GM21515 (cell line): Measurements from ENCODE around the gene PTPRD.

Experiments used
- ATAC-seq: cut with Tn5 transposase; IDR thresholded peaks from one replicate; pipeline ENCODE4 v1.9.1; 2021; ENCODE audit not compliant: unreplicated experiment

Gene PTPRD

DNA sequence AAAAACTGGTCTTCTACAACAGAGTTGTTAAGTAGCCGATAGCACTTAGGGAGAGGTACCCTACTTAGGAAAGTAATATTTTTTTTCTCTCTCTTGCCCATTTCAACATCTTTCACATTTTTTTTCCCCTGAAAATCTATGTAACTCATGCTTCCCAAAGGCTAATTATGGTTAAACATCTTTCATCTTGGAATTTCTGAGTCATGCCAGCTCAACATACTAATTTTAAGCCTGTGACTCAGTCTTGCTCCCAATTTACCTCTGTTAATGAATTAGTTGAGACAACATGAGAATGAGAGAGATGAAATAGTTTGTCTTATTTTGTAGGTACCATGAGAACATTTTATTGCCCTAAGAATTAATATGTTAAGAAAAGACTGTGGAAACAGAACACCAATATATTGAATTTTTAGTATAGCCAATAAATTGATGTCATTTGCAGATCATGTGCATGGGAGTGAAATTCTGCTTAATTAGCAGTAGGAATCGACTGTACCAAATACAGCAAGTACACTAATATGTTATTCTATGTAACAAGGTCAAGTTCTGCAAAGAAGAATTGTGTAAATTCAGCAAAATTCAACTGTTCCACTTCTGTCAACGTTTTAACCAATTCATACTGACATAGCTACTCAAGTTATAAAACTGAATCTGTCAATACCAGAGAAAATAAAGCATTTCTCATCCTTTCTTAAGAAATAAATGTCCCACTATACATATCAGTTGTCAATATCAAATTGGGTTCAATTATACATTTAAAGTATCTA, 550.0 kb downstream of the PTPRD start:
- no peak for ATAC-seq

DNA sequence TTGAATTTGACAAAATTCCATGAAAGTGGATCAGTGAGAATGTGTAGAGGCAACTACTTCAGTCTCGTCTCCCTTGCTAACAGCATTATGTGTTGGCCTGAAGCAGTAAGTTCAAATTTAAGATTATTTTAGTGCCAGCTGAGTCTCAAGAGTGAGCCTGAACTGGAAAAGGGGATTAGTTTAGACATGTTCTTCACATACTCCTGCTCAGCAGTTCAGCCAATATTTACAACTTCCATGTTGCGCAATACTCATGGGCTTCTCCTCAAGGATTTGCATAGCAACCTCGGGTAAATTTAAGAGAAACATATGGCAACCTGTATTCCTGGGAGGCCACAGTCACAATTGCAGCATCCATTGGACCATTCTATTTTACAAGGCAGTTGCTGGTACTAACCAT, 553.8 kb downstream of the PTPRD start:
- no peak for ATAC-seq

DNA sequence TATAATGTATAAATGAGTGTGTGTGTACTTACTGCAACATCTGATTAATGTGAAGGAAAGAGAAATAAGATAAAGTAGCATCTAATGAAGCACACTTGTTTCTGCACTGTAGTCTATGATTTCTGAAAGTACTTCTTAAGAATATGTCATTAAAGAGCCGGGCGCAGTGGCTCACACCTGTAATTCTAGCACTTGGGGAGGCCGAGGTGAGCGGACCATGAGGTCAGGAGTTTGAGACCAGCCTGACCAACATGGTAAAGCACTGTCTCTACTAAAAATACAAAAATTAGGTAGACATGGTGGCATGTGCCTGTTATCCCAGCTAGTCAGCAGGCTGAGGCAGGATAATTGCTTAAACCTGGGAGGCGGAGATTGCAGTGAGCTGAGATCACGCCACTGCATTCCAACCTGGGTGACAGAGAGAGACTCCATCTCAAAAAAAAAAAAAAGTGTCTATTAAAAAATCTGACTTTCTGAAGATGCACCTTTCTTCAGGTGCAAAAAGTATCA, 556.9 kb downstream of the PTPRD start:
- ATAC-seq: no peak

DNA sequence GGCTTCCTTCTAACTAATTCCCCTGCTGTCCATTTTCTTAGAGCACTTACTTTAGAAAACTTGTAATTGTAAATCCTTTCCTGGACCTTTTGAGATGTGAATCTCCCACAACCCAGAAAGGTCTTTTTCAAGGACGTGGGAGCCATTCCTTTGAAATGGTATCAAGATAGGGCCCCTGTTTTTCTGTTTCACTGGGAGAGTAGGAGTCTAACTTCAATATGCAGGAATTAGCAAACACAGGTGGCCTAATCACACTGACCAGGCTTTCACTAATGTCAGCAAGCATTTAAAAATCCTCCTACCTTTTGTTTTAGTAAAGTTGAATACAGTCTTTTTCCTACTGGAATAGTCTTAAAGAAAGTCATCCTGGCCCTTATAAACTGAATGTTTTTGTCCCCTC, 558.3 kb downstream of the PTPRD start:
- no peak for ATAC-seq

DNA sequence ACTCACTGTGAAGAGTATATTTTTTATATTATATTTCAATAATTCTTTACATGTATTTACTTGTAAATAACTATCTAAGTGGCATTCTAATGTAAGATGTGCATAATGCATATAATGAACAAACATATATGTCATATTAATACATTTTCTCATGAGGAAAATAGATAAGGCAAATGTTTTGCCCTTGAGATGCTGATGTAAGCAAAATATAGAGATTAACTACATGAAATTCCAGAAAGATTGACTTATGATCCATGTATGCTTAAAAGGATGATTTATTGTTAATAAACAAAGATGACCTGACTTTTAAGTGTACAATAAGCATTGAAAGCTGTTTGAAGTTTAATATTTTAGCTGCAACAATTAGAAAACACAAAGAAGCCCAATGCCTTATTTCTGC, 559.9 kb downstream of the PTPRD start:
- no peak for ATAC-seq

DNA sequence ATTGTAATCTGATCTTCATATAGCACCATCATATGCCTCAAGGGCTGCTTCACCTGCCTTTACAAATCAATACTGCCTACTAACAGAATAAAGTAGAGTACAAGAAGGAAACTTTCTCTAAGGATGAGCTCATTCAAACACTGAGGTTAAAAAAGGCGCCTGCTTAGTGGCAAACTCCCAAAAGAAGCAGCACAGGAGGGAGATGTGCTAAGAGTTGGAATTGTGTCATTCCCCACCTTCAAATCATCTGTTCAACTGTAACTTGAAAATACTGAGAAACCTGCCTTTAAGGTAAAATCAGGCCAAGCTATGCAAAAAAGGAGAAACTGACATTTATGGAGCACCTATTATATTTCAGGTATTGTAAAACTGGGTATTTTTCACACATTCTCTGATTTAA, 560.6 kb downstream of the PTPRD start:
- ATAC-seq: no peak

DNA sequence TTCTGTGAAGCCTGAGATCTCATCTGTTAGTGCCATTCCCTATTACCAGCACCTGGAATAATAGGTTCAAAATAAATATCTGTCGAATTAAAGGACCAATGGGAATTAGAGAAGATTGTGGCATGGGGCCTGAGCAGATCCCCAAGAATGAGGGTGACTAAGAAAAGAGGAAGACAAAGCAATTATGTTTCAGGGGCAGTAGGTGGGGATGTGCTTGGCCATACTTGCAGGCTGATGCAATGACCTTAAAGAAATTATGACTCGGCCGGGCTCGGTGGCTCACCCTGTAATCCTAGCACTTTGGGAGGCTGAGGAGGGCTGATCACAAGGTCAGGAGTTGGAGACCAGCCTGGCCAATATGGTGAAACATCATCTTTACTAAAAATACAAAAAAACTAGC, 562.8 kb downstream of the PTPRD start:
- ATAC-seq: no peak

DNA sequence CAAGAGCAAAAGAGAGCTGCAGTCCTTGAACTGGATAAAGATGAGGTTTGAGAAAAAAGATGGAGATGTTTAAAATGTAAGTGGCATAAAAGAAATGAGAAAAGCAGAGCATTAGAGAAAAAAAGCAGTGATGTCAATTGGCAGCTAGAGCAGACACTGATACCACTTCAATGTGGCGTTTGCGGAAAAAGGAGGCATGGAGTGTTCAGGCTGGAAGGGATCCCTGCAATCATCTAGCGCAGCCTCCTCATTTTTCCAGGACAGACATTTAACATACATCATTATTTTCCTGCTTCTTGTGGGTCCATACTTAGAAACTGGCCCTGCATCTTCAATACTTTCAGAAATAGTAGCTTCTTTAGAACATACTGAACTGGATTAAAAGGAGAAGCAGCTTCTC, 563.8 kb downstream of the PTPRD start:
- no peak for ATAC-seq

DNA sequence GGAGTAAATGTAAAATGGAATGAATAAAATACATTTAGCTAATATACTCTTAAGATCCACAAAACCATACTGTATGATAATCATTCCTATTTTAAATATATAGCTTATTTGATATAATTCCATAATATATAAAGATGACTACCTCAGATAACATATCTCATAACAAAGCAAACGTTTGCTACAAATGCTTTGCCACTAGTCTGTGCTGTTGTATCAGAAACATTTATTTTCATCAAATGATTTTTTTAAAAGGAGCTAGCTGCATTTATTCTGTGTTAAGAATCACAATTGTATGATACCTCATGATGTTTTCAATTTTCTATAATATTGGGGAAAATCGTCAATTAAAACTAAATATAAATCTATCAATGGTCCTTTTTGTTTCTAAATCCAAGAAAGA, 567.2 kb downstream of the PTPRD start:
- no peak for ATAC-seq

DNA sequence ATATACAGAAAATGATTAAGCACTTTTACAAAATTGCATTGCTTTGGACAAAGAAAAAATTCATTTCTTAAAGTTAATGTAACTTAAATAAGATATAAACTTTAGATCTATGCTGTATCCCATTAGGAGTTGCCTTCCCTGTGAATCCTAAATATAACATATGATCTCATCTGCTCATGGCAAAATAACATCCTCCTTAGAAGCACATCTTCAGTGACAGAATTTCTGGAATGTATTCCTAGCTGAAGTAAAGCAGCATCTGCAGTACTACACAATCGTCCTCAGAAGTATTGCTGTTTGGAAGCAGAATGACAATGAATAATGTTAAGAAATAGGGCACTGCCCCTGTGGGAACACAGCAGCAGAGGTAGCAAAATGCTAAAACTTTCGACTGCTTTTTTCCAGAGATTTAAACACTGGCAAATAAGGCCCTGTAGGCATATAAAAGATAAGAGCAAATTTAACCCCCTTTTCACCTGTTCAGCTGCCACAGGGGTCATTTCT, 571.0 kb downstream of the PTPRD start:
- ATAC-seq: no peak

DNA sequence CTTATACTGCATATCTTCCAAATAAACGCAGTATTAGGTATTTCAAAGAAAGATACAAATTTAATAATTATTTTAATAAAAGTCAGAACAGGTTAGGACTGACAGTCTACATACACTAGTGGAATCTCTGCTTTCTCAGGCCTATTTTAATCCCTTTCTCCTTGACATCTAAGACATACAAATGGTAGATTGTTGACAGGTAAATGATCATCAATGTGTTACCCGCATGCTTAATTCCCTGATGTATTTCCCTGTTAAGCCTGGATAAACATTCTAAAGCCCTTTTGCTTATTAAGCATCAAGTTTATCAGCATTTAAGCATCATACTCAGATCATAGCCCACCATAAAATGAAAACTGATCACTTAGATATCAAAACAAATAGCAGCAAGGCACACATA, 576.7 kb downstream of the PTPRD start:
- ATAC-seq: no peak

DNA sequence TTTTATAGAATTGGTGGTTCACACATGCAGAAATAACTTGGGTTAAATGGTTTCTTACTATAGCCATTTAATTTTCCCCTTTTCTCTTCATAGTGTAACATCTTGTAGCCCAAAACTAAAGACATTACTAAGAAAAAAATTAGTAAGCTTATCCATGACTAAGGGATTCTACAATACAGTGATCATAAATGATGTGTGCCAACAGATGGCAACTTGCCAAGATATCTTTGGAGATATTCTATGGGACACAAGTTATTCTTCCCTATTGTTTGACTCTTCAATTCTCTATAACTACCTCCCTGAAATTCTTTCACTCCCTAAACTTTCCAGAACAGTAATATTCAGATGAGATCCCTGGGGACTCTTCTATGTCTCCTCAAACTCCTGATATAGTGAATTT, 580.6 kb downstream of the PTPRD start:
- ATAC-seq: no peak

DNA sequence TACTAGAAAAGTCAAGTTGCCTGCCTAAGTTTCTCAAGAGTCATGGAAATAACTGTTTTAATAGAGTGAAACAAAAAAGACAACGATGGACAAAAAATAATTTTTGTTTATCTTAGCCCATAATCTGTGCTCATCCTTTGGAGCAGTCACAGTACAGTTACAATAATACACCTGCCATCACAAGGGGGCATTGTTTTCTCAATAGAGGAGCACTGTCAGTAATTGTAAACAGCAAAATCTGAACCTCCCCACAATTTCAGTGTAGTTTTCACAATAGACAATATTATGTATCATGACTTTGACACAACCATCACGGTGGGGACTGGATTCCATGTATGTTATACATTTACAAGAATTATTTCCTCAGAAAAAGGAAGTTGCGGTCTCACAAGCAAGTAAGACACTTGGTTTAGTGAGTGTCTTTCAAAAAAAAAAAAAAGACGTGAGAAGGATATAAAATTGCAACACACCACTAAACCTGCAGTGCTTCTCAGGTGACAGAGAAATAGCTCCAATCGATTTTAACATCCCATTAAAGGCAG, 586.3 kb downstream of the PTPRD start:
- no peak for ATAC-seq

DNA sequence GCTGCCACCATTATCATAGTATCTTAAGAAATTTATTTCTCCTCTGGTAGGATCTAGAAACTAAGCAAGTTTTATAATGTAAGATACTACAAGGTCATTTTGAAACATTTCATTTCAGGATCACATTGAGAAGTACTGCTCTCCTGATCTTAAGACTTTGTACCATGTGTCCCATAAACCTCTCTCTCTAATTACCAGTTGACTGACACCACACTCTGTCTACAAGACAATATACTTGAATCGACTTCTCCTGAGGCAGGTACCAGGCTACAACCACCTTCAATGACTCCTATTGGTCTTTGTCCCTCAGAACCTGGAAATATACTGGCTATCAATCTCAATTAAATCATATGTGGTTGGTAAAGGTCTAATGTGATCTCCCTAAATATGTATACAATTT, 597.0 kb downstream of the PTPRD start:
- no peak for ATAC-seq

DNA sequence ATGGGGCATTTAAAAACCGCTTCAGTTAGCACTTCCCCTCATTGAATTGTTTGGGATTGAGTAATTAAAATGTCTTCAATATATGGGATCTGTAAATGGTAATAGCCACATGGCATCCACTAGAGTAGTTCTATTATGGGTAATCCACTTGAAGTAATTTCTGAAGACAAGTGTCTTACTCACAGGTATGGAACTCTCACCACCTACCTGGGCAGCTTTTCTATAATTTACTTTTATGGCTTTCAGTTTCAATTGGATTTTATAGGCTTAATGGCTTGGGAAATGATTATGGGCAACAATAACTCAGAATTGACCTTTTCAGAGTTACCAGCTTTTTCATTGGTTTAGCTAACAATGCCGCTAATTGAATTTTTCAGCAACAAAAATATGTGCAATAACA, 597.9 kb downstream of the PTPRD start:
- no peak for ATAC-seq

DNA sequence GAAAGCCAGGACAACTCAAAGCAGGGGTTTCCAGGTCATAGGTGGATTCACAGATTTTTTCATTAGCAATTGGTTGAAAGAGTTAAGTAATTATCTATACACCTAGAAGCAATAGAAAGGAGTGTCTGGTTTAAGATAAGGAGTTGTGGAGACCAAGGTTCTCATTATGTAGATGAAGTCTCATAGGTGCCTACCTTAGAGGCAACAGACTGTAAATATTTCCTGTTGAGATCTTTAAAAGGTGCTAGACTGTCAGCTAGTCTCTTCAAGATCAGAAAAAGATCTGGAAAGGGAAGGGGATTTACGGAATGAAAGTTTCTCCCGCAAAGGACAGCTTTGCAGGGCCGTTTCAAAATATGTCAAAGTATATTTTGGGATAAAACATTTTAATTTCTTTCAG, 603.4 kb downstream of the PTPRD start:
- ATAC-seq: no peak

DNA sequence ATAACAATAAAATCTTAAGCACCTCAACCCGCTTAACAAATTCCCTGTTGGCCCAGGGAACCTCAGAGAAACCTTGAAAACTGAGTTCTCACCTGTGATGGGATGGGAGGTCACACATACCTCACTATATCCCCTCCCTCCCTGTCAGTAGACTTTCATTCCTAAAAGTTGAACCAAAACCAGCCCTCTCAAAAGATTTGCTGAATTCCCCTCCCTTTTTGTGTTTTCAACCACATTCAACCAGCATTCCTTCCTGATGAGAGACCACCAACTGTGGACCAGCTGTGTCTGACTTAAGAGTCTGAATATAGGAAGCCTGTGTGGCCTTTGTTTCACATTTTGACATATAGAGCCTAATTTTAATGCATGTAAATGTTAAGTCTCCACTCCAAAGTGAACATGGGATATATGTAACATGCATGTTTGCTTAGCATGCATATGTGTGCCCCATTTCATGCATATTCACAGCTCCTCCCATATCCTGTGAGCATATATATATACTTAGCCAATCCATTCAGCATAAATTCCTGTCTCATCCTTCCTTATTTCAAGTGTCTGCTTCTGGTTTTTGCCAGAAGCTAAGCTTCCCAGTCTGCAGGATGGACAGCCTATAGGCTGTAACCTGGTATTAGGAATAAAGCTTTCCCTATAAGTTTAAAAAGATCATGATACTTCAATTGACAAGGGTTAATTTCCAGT, 604.6 kb downstream of the PTPRD start:
- ATAC-seq: no peak

DNA sequence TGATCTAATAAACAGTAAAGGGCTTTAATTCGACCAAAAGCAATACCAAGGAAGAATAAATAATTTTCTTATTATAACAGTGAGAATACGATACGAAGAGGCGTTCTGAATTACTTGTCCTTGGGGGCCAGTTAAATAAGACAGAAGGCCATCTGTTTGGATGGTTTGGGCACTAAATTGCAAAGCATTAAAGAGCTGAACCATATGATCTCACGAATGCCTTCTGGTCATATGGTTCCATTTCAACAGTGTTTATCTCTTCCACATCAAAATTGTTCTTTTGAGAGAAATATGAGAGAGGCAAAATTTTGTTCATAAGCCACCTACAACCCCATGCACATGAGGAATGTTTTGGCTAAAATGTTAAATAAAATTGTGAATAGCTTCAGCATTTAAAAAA, 605.4 kb downstream of the PTPRD start:
- no peak for ATAC-seq

DNA sequence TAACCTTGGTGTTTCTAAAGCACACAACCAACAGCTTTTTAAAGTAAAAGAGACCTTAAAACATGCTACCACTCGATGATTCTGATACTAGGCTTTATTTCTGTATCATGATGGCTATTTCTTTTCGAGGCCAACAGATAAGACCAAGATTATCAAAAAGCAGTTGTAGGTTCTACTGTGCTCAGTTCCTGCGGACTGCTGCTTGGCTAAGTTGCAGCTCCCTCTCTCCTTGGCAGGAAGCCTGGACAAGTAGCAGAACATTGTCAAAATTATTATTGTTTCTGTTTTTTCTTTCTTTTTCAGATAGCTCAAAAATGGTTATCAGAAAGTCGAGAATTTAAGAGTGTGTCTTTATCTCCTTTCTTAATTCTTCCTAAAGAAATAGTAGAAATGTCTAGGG, 607.6 kb downstream of the PTPRD start:
- ATAC-seq: no peak

DNA sequence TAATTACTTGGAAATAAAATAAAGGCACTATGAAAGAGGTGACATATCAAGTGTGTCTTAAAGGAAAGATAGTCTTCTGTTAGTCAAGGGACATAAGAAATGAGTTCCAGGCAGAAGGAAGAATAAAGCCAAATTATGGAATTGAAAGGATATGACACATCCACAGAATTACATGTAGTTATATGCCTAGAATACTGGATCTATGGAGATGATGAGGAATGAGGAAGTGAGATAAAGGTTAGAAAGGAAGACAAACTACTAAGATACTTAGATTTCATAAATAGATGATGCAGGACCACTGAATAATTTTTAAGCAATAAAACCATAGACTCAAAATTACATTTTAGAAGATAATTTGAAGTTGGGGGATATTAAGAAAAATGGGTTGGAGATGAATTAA, 609.8 kb downstream of the PTPRD start:
- no peak for ATAC-seq

DNA sequence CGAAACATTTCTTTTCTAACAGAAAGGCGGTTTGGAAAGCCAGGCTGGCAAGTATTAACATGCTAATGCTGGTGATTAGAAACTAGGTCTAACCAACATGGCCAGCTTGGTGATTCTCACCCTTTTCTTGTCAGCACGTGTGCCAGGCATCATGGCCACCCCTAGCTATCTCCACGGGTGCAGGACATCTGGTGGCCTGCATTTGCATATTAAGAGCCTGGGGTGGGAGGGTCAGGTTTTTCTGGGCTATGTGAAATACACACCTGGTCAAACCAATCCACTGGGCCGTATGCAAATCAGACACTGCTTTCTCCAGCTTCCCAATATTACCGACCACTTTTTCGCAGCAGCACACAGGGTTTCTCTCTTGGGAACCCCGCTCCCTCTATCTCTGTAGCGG, 612.1 kb downstream of the PTPRD start:
- ATAC-seq: no peak
